Mesenchymal stem cell (in vitro differentiated cells and primary cell): Measurements from ENCODE around the gene DDX41.

Source experiments
- DNase-seq: peaks from one replicate; pipeline ENCODE4 v3.0.0-alpha.2; 2013
- H2AFZ ChIP-seq: one replicate; pipeline ENCODE4 v1.6.1; 2013; ENCODE audit warnings: low read depth, mild to moderate bottlenecking, control low read depth, inconsistent platforms, low read length, moderate library complexity
- H2AK5ac ChIP-seq: 2 replicates; pipeline ENCODE4 v1.6.1; 2013; ENCODE audit warnings: low read length, moderate library complexity, mild to moderate bottlenecking, inconsistent platforms; ENCODE audit not compliant: severe bottlenecking
- H2BK120ac ChIP-seq: one replicate; pipeline ENCODE4 v1.6.1; 2013; ENCODE audit warnings: low read depth, mild to moderate bottlenecking, inconsistent platforms, low read length, moderate library complexity
- H2BK12ac ChIP-seq, 2 experiments: one replicate each; pipeline ENCODE4 v1.6.1; 2013; ENCODE audit warnings: inconsistent platforms in 2 of 2, low read length in 2 of 2, mild to moderate bottlenecking in 2 of 2, moderate library complexity in 2 of 2, control low read depth in 1 of 2
- H2BK15ac ChIP-seq: one replicate; pipeline ENCODE4 v1.6.1; 2013; ENCODE audit warnings: mild to moderate bottlenecking, low read depth, inconsistent platforms; ENCODE audit not compliant: poor library complexity, severe bottlenecking
- H2BK5ac ChIP-seq: 2 replicates; pipeline ENCODE4 v1.6.1; 2013; ENCODE audit warnings: low read depth, mild to moderate bottlenecking, low read length, control low read depth, inconsistent platforms; ENCODE audit not compliant: poor library complexity, severe bottlenecking
- H3K14ac ChIP-seq, 2 experiments: one replicate each; pipeline ENCODE4 v1.6.1; 2013; ENCODE audit warnings: inconsistent platforms in 2 of 2, low read length in 2 of 2, control low read depth in 1 of 2, mild to moderate bottlenecking in 1 of 2, moderate library complexity in 1 of 2
- H3K18ac ChIP-seq, 2 experiments: one replicate each; pipeline ENCODE4 v1.6.1; 2013; ENCODE audit warnings: inconsistent platforms in 2 of 2, low read length in 2 of 2, control low read depth in 1 of 2, low read depth in 1 of 2, mild to moderate bottlenecking in 1 of 2
- H3K23ac ChIP-seq, 2 experiments: one replicate each; pipeline ENCODE4 v1.6.1; 2013; ENCODE audit warnings: inconsistent platforms in 2 of 2, low read length in 2 of 2, mild to moderate bottlenecking in 2 of 2, moderate library complexity in 2 of 2, control low read depth in 1 of 2
- H3K27ac ChIP-seq: 2 replicates; pipeline ENCODE4 v1.5.1; 2013; ENCODE audit warnings: mild to moderate bottlenecking, moderate library complexity, low read length, control low read depth, inconsistent platforms; ENCODE audit not compliant: poor library complexity, severe bottlenecking
- H3K27me3 ChIP-seq, 2 experiments: 2 replicates each; pipeline versions ENCODE4 v1.6.1 to v1.7.0; 2013; ENCODE audit warnings: low read length in 2 of 2, mild to moderate bottlenecking in 2 of 2, moderate library complexity in 2 of 2, control low read depth in 1 of 2, inconsistent platforms in 1 of 2; ENCODE audit not compliant: control insufficient read depth in 1 of 2, insufficient read depth in 1 of 2
- H3K36me3 ChIP-seq, 2 experiments: 2 replicates each; pipeline versions ENCODE4 v1.6.1 to v1.7.0; 2013; ENCODE audit warnings: low read length in 2 of 2, control low read depth in 1 of 2, inconsistent platforms in 1 of 2, low read depth in 1 of 2, mild to moderate bottlenecking in 1 of 2; ENCODE audit not compliant: insufficient read depth in 2 of 2, control insufficient read depth in 1 of 2
- H3K4ac ChIP-seq, 2 experiments: one replicate each; pipeline ENCODE4 v1.6.1; 2013; ENCODE audit warnings: inconsistent platforms in 2 of 2, low read length in 2 of 2, mild to moderate bottlenecking in 2 of 2, moderate library complexity in 2 of 2, control low read depth in 1 of 2, low read depth in 1 of 2
- H3K4me1 ChIP-seq: 2 replicates; pipeline ENCODE4 v1.6.1; 2013; ENCODE audit warnings: low read depth, low read length, control low read depth; ENCODE audit not compliant: control insufficient read depth, insufficient read depth
- H3K4me2 ChIP-seq: 2 replicates; pipeline ENCODE4 v1.6.1; 2013; ENCODE audit warnings: low read length, mild to moderate bottlenecking, inconsistent platforms; ENCODE audit not compliant: poor library complexity, severe bottlenecking
- H3K4me3 ChIP-seq, 2 experiments: 2 replicates each; pipeline versions ENCODE4 v1.5.1 to v1.7.0; 2013; ENCODE audit warnings: low read length in 2 of 2, mild to moderate bottlenecking in 2 of 2, control low read depth in 1 of 2, low read depth in 1 of 2; ENCODE audit not compliant: insufficient read depth in 1 of 2
- H3K79me1 ChIP-seq: replicated peaks from 2 replicates; pipeline ENCODE4 v1.6.1; 2013; ENCODE audit warnings: mild to moderate bottlenecking, control low read depth, low read length, inconsistent platforms; ENCODE audit not compliant: poor library complexity, severe bottlenecking
- H3K9ac ChIP-seq: 2 replicates; pipeline ENCODE4 v1.7.0; 2013; ENCODE audit warnings: mild to moderate bottlenecking, low read length, moderate library complexity
- H3K9me3 ChIP-seq: 2 replicates; pipeline ENCODE4 v1.7.0; 2013; ENCODE audit warnings: mild to moderate bottlenecking, low read length; ENCODE audit not compliant: control insufficient read depth
- H4K8ac ChIP-seq: one replicate; pipeline ENCODE4 v1.6.1; 2013; ENCODE audit warnings: inconsistent platforms, mild to moderate bottlenecking, low read length, moderate library complexity
- H4K91ac ChIP-seq: one replicate; pipeline ENCODE4 v1.6.1; 2013; ENCODE audit warnings: mild to moderate bottlenecking, low read length, inconsistent platforms
- WGBS: methylation state at CpG from one replicate; pipeline ENCODE4 v1.1.7; 2013; ENCODE audit warnings: mixed read lengths; 5-methylcytosine and 5-hydroxymethylcytosine counted together

The DDX41 gene

GRCh38 chr5:177470759-177471536 is 45.8 kb downstream of the DDX41 start:
- WGBS = 83% methylated on average over 9 of the region's 10 CpGs
- H4K91ac ChIP-seq = no peak overlapping the region

GRCh38 chr5:177469750-177470525 is 46.8 kb downstream of the DDX41 start:
- Histone ChIP-seq H3K27ac (peak overlapping the region; percentile 68), H3K4me2 (peak overlapping the region; percentile 23), H3K18ac (no peak overlapping the region), H2AK5ac (peak overlapping the region; percentile 46), H2BK12ac (no peak overlapping the region), H3K9ac (peak overlapping the region; percentile 92), H2BK15ac (no peak overlapping the region), H3K36me3 (peaks cover 43 to 71% of the 10 kb centered on the region in 2 experiments), H2BK5ac (no peak overlapping the region), H2BK120ac (no peak overlapping the region), H3K79me1 (peaks cover 8% of the 10 kb centered on the region), H3K4me3 (peak overlapping the region in 1 of 2 experiments; percentile 90), H4K91ac (no peak overlapping the region), H3K27me3 (no peaks in the 10 kb centered on the region), H3K9me3 (no peaks in the 10 kb centered on the region), H2AFZ (no peak overlapping the region), H3K14ac (peak overlapping the region in 1 of 2 experiments; percentile 36), H3K4me1 (peaks cover 52% of the 10 kb centered on the region), H3K23ac (no peak overlapping the region), H3K4ac (no peak overlapping the region), H4K8ac (no peak overlapping the region)
- no peak for DNase-seq
- 79% methylated on average over 6 of the region's 8 CpGs for whole genome bisulfite sequencing

More at GRCh38 chr5:177470759-177471536, 45.8 kb downstream of the DDX41 start:
- H2BK5ac ChIP-seq = no peak overlapping the region
- H2BK15ac ChIP-seq = no peak overlapping the region
- H3K4me3 ChIP-seq = peak overlapping the region in 1 of 2 experiments; percentile 90
- no peaks in the 10 kb centered on the region for H3K9me3 ChIP-seq
- H3K4me1 ChIP-seq = peaks cover 58% of the 10 kb centered on the region
- no peak overlapping the region for H4K8ac ChIP-seq
- H3K36me3 ChIP-seq = peaks cover 33 to 62% of the 10 kb centered on the region in 2 experiments
- H3K23ac ChIP-seq = peak overlapping the region in 1 of 2 experiments; percentile 20
- H3K27me3 ChIP-seq = no peaks in the 10 kb centered on the region
- no peak overlapping the region for H2AK5ac ChIP-seq
- H3K4me2 ChIP-seq = peak overlapping the region; percentile 84
- H3K4ac ChIP-seq = no peak overlapping the region
- H2AFZ ChIP-seq = no peak overlapping the region
- no peak overlapping the region for H2BK120ac ChIP-seq
- H3K14ac ChIP-seq = no peak overlapping the region
- peaks cover 6% of the 10 kb centered on the region for H3K79me1 ChIP-seq
- no peak overlapping the region for H3K18ac ChIP-seq
- no peak overlapping the region for H2BK12ac ChIP-seq
- peak; percentile 40 for DNase-seq
- H3K9ac ChIP-seq = peak overlapping the region; percentile 92
- H3K27ac ChIP-seq = peak overlapping the region; percentile 75

GRCh38 chr5:177468685-177469628 is 47.8 kb downstream of the DDX41 start:
- Histone ChIP-seq H2BK12ac (peak overlapping the region in 1 of 2 experiments; percentile 28), H2BK15ac (no peak overlapping the region), H3K18ac (no peak overlapping the region), H3K79me1 (peaks cover 8% of the 10 kb centered on the region), H2BK5ac (no peak overlapping the region), H2AK5ac (no peak overlapping the region), H3K4me2 (peak overlapping the region; percentile 23), H3K4me1 (peaks cover 46% of the 10 kb centered on the region), H3K27me3 (no peaks in the 10 kb centered on the region), H3K14ac (peak overlapping the region in 1 of 2 experiments; percentile 36), H3K27ac (peak overlapping the region; percentile 68), H3K36me3 (peaks cover 43 to 71% of the 10 kb centered on the region in 2 experiments), H3K4ac (no peak overlapping the region), H3K23ac (no peak overlapping the region), H2AFZ (no peak overlapping the region), H3K4me3 (no peak overlapping the region), H4K91ac (no peak overlapping the region), H2BK120ac (no peak overlapping the region), H4K8ac (no peak overlapping the region), H3K9me3 (no peaks in the 10 kb centered on the region), H3K9ac (peak overlapping the region; percentile 92)
- 73% methylated on average over 20 of the region's 25 CpGs for WGBS
- DNase-seq = peak; percentile 26
